ENCODE measurements around the gene EEA1. TPM values are rescaled to one million over a fixed set of nuclear protein-coding genes. Genes with fewer than 3 reads are reported as not detected.

Gene EEA1
- total and polyA plus RNA-seq, 7 donors, result 4.1 to 51.8 (median 27.7) TPM

- Histone ChIP-seq H3K4me3 (no peak overlapping the region), H3K36me3 (ENCODE audit: insufficient read depth in 1 of 2, low read depth in 1 of 2) (no peaks in the 10 kb centered on the region), H3K9me3 (no peaks in the 10 kb centered on the region), H3K27ac (no peak overlapping the region), H3K4me1 (no peaks in the 10 kb centered on the region), H3K27me3 (ENCODE audit: insufficient read depth in 3 of 3, low read length in 2 of 3) (no peaks in the 10 kb centered on the region)
- no peak for TF ChIP-seq CTCF (IDR thresholded peaks at IDR 0.05)
- intact Hi-C loops (cut with DNase I), result no loop called here
- DNase-seq (no peak), ATAC-seq (no peak)
- 70% methylated on average over 1 of the region's 1 CpG for WGBS, 3 donors
Observed at GRCh38 chr12:92942905-92943304, 13.8 kb upstream of the EEA1 start.

- no peaks in the 10 kb centered on the region for H3K4me1 ChIP-seq
- TF ChIP-seq CTCF (IDR thresholded peaks at IDR 0.05), result no peak
- H3K27ac ChIP-seq, result no peak overlapping the region
- intact Hi-C loops (cut with DNase I), result loop anchor here in 1 of 2 donors (10.0 kb wide), 1 partner anchor 134 kb away; no protein-coding TSS in a partner anchor
- no peak for DNase-seq
- no peaks in the 10 kb centered on the region for H3K27me3 ChIP-seq (ENCODE audit: insufficient read depth in 3 of 3, low read length in 2 of 3)
- WGBS, 3 donors, result 64 to 81% (median 76%) methylated on average over 1 of the region's 1 CpG
- no peaks in the 10 kb centered on the region for H3K9me3 ChIP-seq
- H3K4me3 ChIP-seq, result no peak overlapping the region
- no peak for ATAC-seq
- H3K36me3 ChIP-seq (ENCODE audit: insufficient read depth in 1 of 2, low read depth in 1 of 2), result no peaks in the 10 kb centered on the region
Observed at GRCh38 chr12:92939116-92939515, 10.0 kb upstream of the EEA1 start.

GRCh38 chr12:92938638-92939037, 9.5 kb upstream of the EEA1 start:
- 93 to 99% (median 94%) methylated on average over 4 of the region's 4 CpGs for WGBS, 3 donors
- intact Hi-C loops (cut with DNase I), result loop anchor here in 1 of 2 donors (10.0 kb wide), 1 partner anchor 134 kb away; no protein-coding TSS in a partner anchor
- no peaks in the 10 kb centered on the region for H3K4me1 ChIP-seq

GRCh38 chr12:92938018-92938417, 8.9 kb upstream of the EEA1 start:
- Histone ChIP-seq H3K27ac (no peak overlapping the region), H3K9me3 (no peaks in the 10 kb centered on the region), H3K36me3 (ENCODE audit: insufficient read depth in 1 of 2, low read depth in 1 of 2) (no peaks in the 10 kb centered on the region), H3K4me1 (no peaks in the 10 kb centered on the region), H3K27me3 (ENCODE audit: insufficient read depth in 3 of 3, low read length in 2 of 3) (no peaks in the 10 kb centered on the region), H3K4me3 (no peak overlapping the region)
- TF ChIP-seq CTCF (IDR thresholded peaks at IDR 0.05), result no peak
- DNase-seq (no peak), ATAC-seq (no peak)
- 79 to 86% (median 82%) methylated on average over 3 of the region's 3 CpGs for WGBS, 3 donors
- intact Hi-C loops (cut with DNase I), result loop anchor here in 1 of 2 donors (10.0 kb wide), 1 partner anchor 133 kb away; no protein-coding TSS in a partner anchor

More at GRCh38 chr12:92938638-92939037, 9.5 kb upstream of the EEA1 start:
- no peaks in the 10 kb centered on the region for H3K36me3 ChIP-seq (ENCODE audit: insufficient read depth in 1 of 2, low read depth in 1 of 2)
- DNase-seq, result no peak
- H3K9me3 ChIP-seq, result no peaks in the 10 kb centered on the region
- no peak overlapping the region for H3K4me3 ChIP-seq
- H3K27ac ChIP-seq, result no peak overlapping the region
- ATAC-seq, result no peak
- TF ChIP-seq CTCF (IDR thresholded peaks at IDR 0.05), result no peak
- H3K27me3 ChIP-seq (ENCODE audit: insufficient read depth in 3 of 3, low read length in 2 of 3), result no peaks in the 10 kb centered on the region

GRCh38 chr12:92933606-92934005, 4.5 kb upstream of the EEA1 start:
- ATAC-seq (no peak), DNase-seq (no peak)
- WGBS, 3 donors, result 90 to 91% (median 90%) methylated on average over 3 of the region's 3 CpGs
- Histone ChIP-seq H3K4me1 (peaks cover 7% of the 10 kb centered on the region), H3K27me3 (ENCODE audit: insufficient read depth in 3 of 3, low read length in 2 of 3) (no peaks in the 10 kb centered on the region), H3K27ac (no peak overlapping the region), H3K36me3 (ENCODE audit: insufficient read depth in 1 of 2, low read depth in 1 of 2) (no peaks in the 10 kb centered on the region), H3K4me3 (no peak overlapping the region), H3K9me3 (no peaks in the 10 kb centered on the region)
- intact Hi-C loops (cut with DNase I), result loop anchor here in 1 of 2 donors (10.0 kb wide), 1 partner anchor 129 kb away; no protein-coding TSS in a partner anchor
- no peak for TF ChIP-seq CTCF (IDR thresholded peaks at IDR 0.05)

Data from psoas muscle (tissue), 8 donors.